A549 (cell line): Measurements from ENCODE around the gene WHRN. TPM values are rescaled to one million over a fixed set of nuclear protein-coding genes. Genes with fewer than 3 reads are reported as not detected.

Experiments used
- ATAC-seq, 2 experiments: fragments of 200-7000 bp in 1 of 2; fragments of >200 bp in 1 of 2; cut with Nextera tagmentation in 1 of 2; cut with Tn5 transposase in 1 of 2; 3 replicates each; pipeline versions ENCODE4 v1.8.0 to v1.9.1; 2018 to 2020; ENCODE audit warnings: mild to moderate bottlenecking in 1 of 2, moderate library complexity in 1 of 2
- CTCF ChIA-PET: fragments of 300-600 bp; sonication (Branson Sonifier 250); formaldehyde crosslinking; extraction: SDS; loops from one replicate; lab custom pipeline; 2021; ENCODE audit warnings: antibody characterized with exemption, inconsistent platforms; lab: Yijun Ruan, JAX
- POLR2A ChIA-PET: fragments of 350-600 bp; formaldehyde crosslinking; extraction: SDS; loops from one replicate; lab custom pipeline; 2021; ENCODE audit warnings: antibody characterized with exemption, inconsistent platforms; lab: Yijun Ruan, JAX
- DNase-seq, 2 experiments: peaks; one replicate each; pipeline versions ENCODE4 v3.0.0 to v3.0.0-alpha.2; 2011 to 2016; ENCODE audit warnings: low read depth in 1 of 2, low spot score in 1 of 2
- FAIRE-seq: peaks from 2 replicates; lab custom pipeline; 2011; peaks lifted over from hg19 to GRCh38; lab: Jason Lieb, UNC
- H3K27ac ChIP-seq, 2 experiments: fragments of >200 bp; sonication (Bioruptor Twin); formaldehyde crosslinking; 3 replicates each; pipeline ENCODE4 v1.5.1; 2016 to 2017
- H3K4me1 ChIP-seq: fragments of >200 bp; sonication (Bioruptor Twin); formaldehyde crosslinking; 3 replicates; pipeline ENCODE4 v1.6.1; 2016
- H3K4me2 ChIP-seq: fragments of >200 bp; sonication (Bioruptor Twin); formaldehyde crosslinking; 3 replicates; pipeline ENCODE4 v1.6.1; 2016
- H3K4me3 ChIP-seq: fragments of >200 bp; sonication (Bioruptor Twin); formaldehyde crosslinking; 3 replicates; pipeline ENCODE4 v1.5.1; 2016
- H3K9me3 ChIP-seq: fragments of >200 bp; sonication (Bioruptor Twin); formaldehyde crosslinking; 3 replicates; pipeline ENCODE4 v1.6.1; 2016
- E2F6 ChIP-seq: IDR thresholded peaks from 2 replicates; pipeline ENCODE4 v1.6.1; 2012; ENCODE audit warnings: low read depth, borderline replicate concordance
- ESRRA ChIP-seq: fragments of 150-350 bp; IDR thresholded peaks from 2 replicates; pipeline ENCODE4 v1.6.1; 2014; ENCODE audit warnings: mild to moderate bottlenecking, low read length, borderline replicate concordance
- KDM1A ChIP-seq: fragments of 200-600 bp; sonication (generic); IDR thresholded peaks from 2 replicates; pipeline ENCODE4 v1.6.1; 2016; ENCODE audit warnings: low read depth, mild to moderate bottlenecking
- KDM5A ChIP-seq: fragments of 200-600 bp; sonication (generic); IDR thresholded peaks from 2 replicates; pipeline ENCODE4 v1.6.1; 2016; ENCODE audit warnings: antibody characterized with exemption, mild to moderate bottlenecking
- MAFK ChIP-seq: fragments of 450-650 bp; IDR thresholded peaks from 2 replicates; pipeline ENCODE4 v1.6.1; 2014; ENCODE audit not compliant: partially characterized antibody
- MAZ ChIP-seq: fragments of 150-350 bp; IDR thresholded peaks from 2 replicates; pipeline ENCODE4 v1.6.1; 2014; ENCODE audit warnings: antibody characterized with exemption, low read depth, low read length, borderline replicate concordance
- MYC ChIP-seq: IDR thresholded peaks from 2 replicates; pipeline ENCODE4 v1.6.1; 2012; ENCODE audit warnings: mild to moderate bottlenecking, inconsistent platforms, low read length, improper control_type of control experiment, borderline replicate concordance
- NR3C1 ChIP-seq: fragments of >200 bp; sonication (Bioruptor Twin); formaldehyde crosslinking; IDR thresholded peaks from 3 replicates; pipeline ENCODE4 v1.6.1; 2017
- POLR2A ChIP-seq: IDR thresholded peaks from 2 replicates; pipeline ENCODE4 v1.6.1; 2012; ENCODE audit warnings: mild to moderate bottlenecking, low read length
- RCOR1 ChIP-seq: fragments of 150-350 bp; IDR thresholded peaks from 2 replicates; pipeline ENCODE4 v1.6.1; 2014; ENCODE audit warnings: antibody characterized with exemption, low read length, low read depth
- ZC3H11A ChIP-seq: fragments of 450-650 bp; IDR thresholded peaks from 2 replicates; pipeline ENCODE4 v1.6.1; 2014; ENCODE audit warnings: antibody characterized with exemption, mild to moderate bottlenecking
- ZSCAN20 ChIP-seq: fragments of 250-450 bp; sonication (Bioruptor Pico); IDR thresholded peaks from 2 replicates; pipeline ENCODE4 v1.8.0; 2022; ENCODE audit warnings: mild to moderate bottlenecking, moderate library complexity
- WGBS: methylation state at CpG from one replicate; pipeline ENCODE4 v1.1.6; 2017; ENCODE audit errors: missing lambda C conversion rate; 5-methylcytosine and 5-hydroxymethylcytosine counted together
- polyA plus RNA-seq, 4 experiments: library from polyadenylated mRNA; depleted of rRNA in 3 of 4; stranded (reverse); fragments of >200 nt; fragmentation: RNase III in 1 of 4; extraction: RNeasy Plus Mini Kit Qiagen cat#74134 plus additional on column Dnase treatment in 1 of 4; gene quantifications; 2 replicates in 3 of 4; 3 replicates in 1 of 4; pipeline ENCODE4 v1.2.3, GENCODE V29; 2011 to 2017
- small RNA-seq, 6 experiments: library from RNA; depleted of rRNA; stranded (forward); fragments of <200 nt; gene quantifications; one replicate each; pipeline ENCODE3, GENCODE V24; 2012

WHRN gene
- polyA plus RNA-seq, 2 of the 4 experiments (the other 2 are of a cell fraction), result 1.2 to 3.2 TPM

DNA sequence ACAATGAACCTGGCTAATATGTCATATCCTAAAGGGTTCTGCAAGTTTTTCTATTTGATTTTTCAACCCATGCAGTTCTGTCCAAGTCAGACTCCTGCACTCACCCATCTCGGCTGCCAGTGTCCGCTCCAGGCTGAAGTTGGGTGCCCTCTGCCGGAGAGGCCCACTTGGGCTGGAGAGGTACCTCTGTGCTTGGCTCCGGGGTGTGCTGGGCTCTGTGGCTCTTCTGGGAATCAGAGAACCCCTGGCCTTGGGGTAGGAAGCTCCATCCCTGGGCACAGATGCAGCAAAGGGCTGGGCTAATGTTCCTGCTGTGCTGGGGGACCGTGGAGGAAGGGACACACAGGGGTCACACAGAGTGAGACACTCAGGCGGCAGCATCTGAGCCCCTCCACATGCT is 149.5 kb downstream of the WHRN start:
- FAIRE-seq (no peak), ATAC-seq (no peak), DNase-seq (no peak)
- H3K4me1 ChIP-seq, result peaks cover 3% of the 10 kb centered on the region; the same call in 1 of the 3 replicates
- ChIA-PET CTCF (interaction anchor here (1.1 to 2.1 kb wide), 5 partner anchors 10 to 28 kb away, joined by 3 to 6 read pairs (median 5); no protein-coding TSS in a partner anchor), POLR2A (no interaction called here)
- H3K27ac ChIP-seq, result no peak overlapping the region
- no peak overlapping the region for H3K4me3 ChIP-seq
- H3K4me2 ChIP-seq, result no peak overlapping the region
- H3K9me3 ChIP-seq, result no peaks in the 10 kb centered on the region
- no peak for TF ChIP-seq MAZ
- TF ChIP-seq NR3C1, result no peak
- no peak for TF ChIP-seq POLR2A
- no peak for TF ChIP-seq E2F6
- no peak for TF ChIP-seq KDM1A
- no peak for TF ChIP-seq ESRRA
- TF ChIP-seq MAFK, result no peak
- no peak for TF ChIP-seq RCOR1
- no peak for TF ChIP-seq KDM5A
- TF ChIP-seq ZC3H11A, result no peak
- no peak for TF ChIP-seq MYC
- TF ChIP-seq ZSCAN20 (CRISPR knock-in tag), result no peak
- WGBS, result 78% methylated on average over 5 of the region's 6 CpGs

Small RNA genes lying within 50 kb of the gene (small RNA-seq; reads per million reads assigned to genes)
- gene AL138895.2, result 0 reads per million in 6 experiments

Other genes with a start within 250 kb of the WHRN start
- 0.19 and 0.22 TPM in 2 replicates for gene ORM1, start 182.4 kb downstream of the WHRN start, polyA plus RNA-seq (2011; rRNA removed)
- 0.12 TPM in 1 of 3 replicates, not detected in the others for gene ORM1, start 182.4 kb downstream of the WHRN start, polyA plus RNA-seq (2017; fragmentation: RNase III; extraction: RNeasy Plus Mini Kit Qiagen cat#74134 plus additional on column Dnase treatment)
- 0.10 and 0.16 TPM in 2 replicates for gene ORM2, start 175.6 kb downstream of the WHRN start, polyA plus RNA-seq (2011; rRNA removed)
- not detected in 3 replicates for gene ORM2, start 175.6 kb downstream of the WHRN start, polyA plus RNA-seq (2017; fragmentation: RNase III; extraction: RNeasy Plus Mini Kit Qiagen cat#74134 plus additional on column Dnase treatment)
- gene AKNA, start 117.5 kb downstream of the WHRN start, polyA plus RNA-seq (2011; rRNA removed), result 4.4 and 4.6 TPM in 2 replicates
- gene AKNA, start 117.5 kb downstream of the WHRN start, polyA plus RNA-seq (2017; fragmentation: RNase III; extraction: RNeasy Plus Mini Kit Qiagen cat#74134 plus additional on column Dnase treatment), result 2.7 to 3.2 TPM (median 3.0 TPM) in 3 replicates
- gene ATP6V1G1, start 82.3 kb upstream of the WHRN start, polyA plus RNA-seq (2011; rRNA removed), result 143 and 168 TPM in 2 replicates
- gene ATP6V1G1, start 82.3 kb upstream of the WHRN start, polyA plus RNA-seq (2017; fragmentation: RNase III; extraction: RNeasy Plus Mini Kit Qiagen cat#74134 plus additional on column Dnase treatment), result 96.7 to 115 TPM (median 111 TPM) in 3 replicates
- 29.9 and 32.1 TPM in 2 replicates for gene TMEM268, start 105.8 kb upstream of the WHRN start, polyA plus RNA-seq (2011; rRNA removed)
- 8.4 to 9.5 TPM (median 9.0 TPM) in 3 replicates for gene TMEM268, start 105.8 kb upstream of the WHRN start, polyA plus RNA-seq (2017; fragmentation: RNase III; extraction: RNeasy Plus Mini Kit Qiagen cat#74134 plus additional on column Dnase treatment)
- gene TEX53, start 152.3 kb upstream of the WHRN start, polyA plus RNA-seq (2011; rRNA removed), result not detected in 2 replicates
- not detected in 3 replicates for gene TEX53, start 152.3 kb upstream of the WHRN start, polyA plus RNA-seq (2017; fragmentation: RNase III; extraction: RNeasy Plus Mini Kit Qiagen cat#74134 plus additional on column Dnase treatment)
- 0.16 TPM in 1 of 2 replicates, not detected in the other for gene TEX48, start 176.7 kb upstream of the WHRN start, polyA plus RNA-seq (2011; rRNA removed)
- not detected in 3 replicates for gene TEX48, start 176.7 kb upstream of the WHRN start, polyA plus RNA-seq (2017; fragmentation: RNase III; extraction: RNeasy Plus Mini Kit Qiagen cat#74134 plus additional on column Dnase treatment)